ENCODE data around the gene ATP11A.

ATP11A gene

GRCh38 chr13:112893570-112894422, 204.0 kb downstream of the ATP11A start:
- H3K4me3 ChIP-seq (ENCODE audit: low read length) = no peak overlapping the region
- DNase-seq (ENCODE audit: low read depth) = no peak
- TF ChIP-seq CTCF (conservative IDR thresholded peaks at IDR 0.05; ENCODE audit: low read length) = no peak

GRCh38 chr13:112894423-112894672, 204.5 kb downstream of the ATP11A start:
- DNase-seq (ENCODE audit: low read depth) = no peak
- TF ChIP-seq CTCF (conservative IDR thresholded peaks at IDR 0.05; ENCODE audit: low read length) = no peak
- no peak overlapping the region for H3K4me3 ChIP-seq (ENCODE audit: low read length)

- H3K4me3 ChIP-seq (ENCODE audit: low read length) = no peak overlapping the region
- DNase-seq (ENCODE audit: low read depth) = no peak
Observed at GRCh38 chr13:112894673-112895481, 205.0 kb downstream of the ATP11A start.

GRCh38 chr13:112895521-112896465, 206.0 kb downstream of the ATP11A start:
- H3K4me3 ChIP-seq (ENCODE audit: low read length) = no peak overlapping the region
- DNase-seq (ENCODE audit: low read depth) = no peak

More at GRCh38 chr13:112894673-112895481, 205.0 kb downstream of the ATP11A start:
- no peak for TF ChIP-seq CTCF (conservative IDR thresholded peaks at IDR 0.05; ENCODE audit: low read length)

GRCh38 chr13:112896736-112897602, 207.1 kb downstream of the ATP11A start:
- no peak overlapping the region for H3K4me3 ChIP-seq (ENCODE audit: low read length)
- DNase-seq (ENCODE audit: low read depth) = no peak
- no peak for TF ChIP-seq CTCF (conservative IDR thresholded peaks at IDR 0.05; ENCODE audit: low read length)

More at GRCh38 chr13:112895521-112896465, 206.0 kb downstream of the ATP11A start:
- TF ChIP-seq CTCF (conservative IDR thresholded peaks at IDR 0.05; ENCODE audit: low read length) = no peak

GRCh38 chr13:112897603-112897955, 207.7 kb downstream of the ATP11A start:
- no peak for DNase-seq (ENCODE audit: low read depth)
- TF ChIP-seq CTCF (conservative IDR thresholded peaks at IDR 0.05; ENCODE audit: low read length) = no peak
- H3K4me3 ChIP-seq (ENCODE audit: low read length) = no peak overlapping the region
